ENCODE results near the gene CLPX. TPM values are rescaled to one million over a fixed set of nuclear protein-coding genes. Genes with fewer than 3 reads are reported as not detected.

Gene CLPX
- 20.5 and 28.2 TPM in 2 replicates for total RNA-seq

DNA sequence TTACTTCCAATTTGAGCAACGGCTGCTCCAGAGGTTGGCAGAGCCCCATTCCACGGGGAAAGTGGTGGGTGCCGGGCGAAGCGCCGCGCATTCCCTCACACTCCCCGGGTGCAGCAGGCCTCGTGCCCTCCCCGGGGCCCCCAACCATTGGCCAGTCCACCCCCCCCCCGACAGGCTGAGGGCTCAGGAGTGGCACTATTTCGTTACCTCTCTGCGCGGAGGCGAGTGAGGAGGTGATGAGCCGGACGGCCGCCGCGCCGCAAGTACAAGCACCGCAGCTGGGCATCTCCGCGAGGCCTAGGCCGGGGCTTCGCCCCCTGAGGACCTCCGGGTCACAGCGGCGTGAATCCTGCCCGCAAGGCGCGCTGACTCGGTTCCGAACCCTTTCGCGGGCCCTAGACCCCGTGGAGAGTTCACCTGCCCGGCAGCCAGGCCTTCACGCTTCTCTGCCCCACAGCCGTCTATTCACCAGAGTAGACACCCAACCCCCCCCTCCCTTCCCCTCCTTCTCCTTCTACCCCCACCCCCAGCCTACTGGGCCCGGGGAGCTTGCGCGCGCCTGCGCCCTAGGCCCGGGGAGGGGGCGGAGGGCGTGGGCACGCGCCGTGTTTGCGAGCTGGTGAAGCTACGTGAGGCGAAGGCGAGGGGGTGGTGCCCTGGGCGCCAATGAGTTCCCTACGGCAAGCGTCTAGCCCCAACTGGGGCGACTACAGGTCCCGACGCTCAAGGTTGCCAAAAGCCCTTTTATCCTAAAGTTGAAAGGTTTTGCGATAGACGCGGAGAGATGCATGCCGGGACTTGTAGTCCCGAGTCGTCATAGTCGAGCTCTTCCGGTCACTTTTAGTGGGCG lies at the start of gene CLPX:
TSS of gene CLPX (minus strand) at position 475 of the 850 bp plus-strand sequence. CDS start at position 286, 189 bp downstream.

DNA sequence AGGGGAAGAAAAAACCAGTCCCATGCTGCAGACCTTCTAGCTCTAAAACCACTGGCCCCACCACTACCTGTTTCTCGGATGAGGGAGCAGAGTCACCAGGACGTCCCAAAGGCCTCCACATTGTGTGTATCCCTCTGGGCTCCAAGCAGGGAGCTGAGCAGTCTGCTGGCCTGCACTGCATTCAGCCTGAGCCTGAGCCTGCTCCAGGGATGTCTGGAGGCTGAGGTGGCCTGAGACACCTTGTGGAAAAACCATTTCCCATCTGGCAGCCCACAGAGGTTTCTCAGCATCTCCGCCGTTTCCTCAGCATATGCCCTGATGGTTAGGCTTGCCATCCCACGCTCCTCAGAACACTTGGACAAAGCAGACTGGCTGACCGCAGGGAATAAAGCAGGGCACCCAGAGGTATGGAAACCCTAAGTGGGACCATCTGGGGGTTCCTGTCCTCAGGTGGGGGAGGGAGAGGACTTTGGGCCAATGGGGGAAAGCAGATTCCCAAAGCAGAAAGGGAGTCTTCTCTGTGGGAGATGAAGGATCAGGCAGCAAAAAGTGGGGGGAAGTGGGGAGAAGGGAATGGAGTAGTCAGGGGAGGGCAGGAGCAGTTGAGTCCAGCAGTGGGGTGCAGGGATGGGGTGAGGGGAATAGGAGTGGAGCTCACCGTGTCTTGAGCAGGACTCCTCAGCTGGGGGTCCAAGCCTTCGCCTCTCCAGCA lies 25.8 kb upstream of the CLPX start, which contains the start of gene CILP:
TSS of gene CILP (minus strand) at position 704 of the 712 bp plus-strand sequence. CDS start 1,718 bp downstream, outside the sequence.

DNA sequence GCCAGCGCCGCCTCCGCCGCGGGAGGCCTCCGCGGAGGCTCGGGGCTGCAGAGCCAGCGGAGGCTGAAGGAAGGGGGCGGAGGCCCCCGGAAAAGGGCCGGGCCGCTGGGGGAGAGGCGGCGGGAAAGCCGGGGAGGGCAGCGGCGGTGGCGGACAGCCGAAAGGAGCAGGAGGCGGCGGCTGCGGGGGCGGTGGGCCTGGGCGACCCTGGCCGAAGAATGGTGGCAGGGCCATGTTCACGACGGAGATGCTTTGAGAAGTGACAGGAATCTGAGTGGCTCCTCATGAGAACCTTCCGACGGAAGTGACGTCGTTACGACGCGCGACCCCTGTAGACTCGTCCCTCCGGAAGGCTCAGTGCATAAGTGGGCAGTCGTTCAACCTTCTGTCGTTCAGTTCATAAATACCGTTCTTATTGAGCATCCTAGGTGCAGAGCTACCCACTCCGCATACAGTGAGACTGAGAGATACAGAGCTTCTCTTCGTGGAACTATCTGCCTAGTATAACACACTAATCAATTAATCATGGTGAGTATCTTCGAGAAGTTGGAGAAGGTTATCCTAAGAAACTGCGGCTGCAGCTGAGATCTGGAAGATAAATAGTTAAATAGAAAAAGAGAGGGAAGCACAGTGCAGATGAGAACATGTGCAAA lies 51.5 kb downstream of the CLPX start, which contains the start of gene PDCD7:
TSS of gene PDCD7 (minus strand) at position 261 of the 653 bp plus-strand sequence. CDS start at position 234, 27 bp downstream.

DNA sequence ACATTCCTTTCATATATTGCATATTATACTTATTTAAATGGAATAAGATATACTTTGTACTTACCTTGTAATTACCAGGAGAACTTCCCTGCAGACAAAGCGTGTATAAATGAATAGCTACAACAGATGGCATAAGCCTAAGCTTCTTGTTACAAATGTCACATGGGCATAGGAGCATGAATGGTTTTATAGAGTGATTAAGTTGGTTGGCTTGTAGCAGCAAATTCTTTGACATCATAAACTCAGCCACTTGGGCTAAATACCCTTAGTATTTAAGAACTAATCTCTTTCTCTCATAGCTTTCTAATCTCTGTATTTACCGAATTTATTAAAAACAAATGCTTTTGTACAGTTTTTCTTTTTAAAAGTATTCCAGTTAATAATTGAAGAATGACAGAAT lies 70.1 kb downstream of the CLPX start, which contains the start of gene UBAP1L:
TSS of gene UBAP1L (minus strand) at position 115 of the 400 bp plus-strand sequence. CDS start 8,985 bp downstream, outside the sequence.

Other genes starting within 250 kb of the CLPX start
- gene SPG21, start 195.4 kb downstream of the CLPX start, total RNA-seq = 71.2 and 89.9 TPM in 2 replicates
- gene MTFMT, start 155.7 kb downstream of the CLPX start, total RNA-seq = 26.4 and 30.0 TPM in 2 replicates
- gene SLC51B, start 140.0 kb downstream of the CLPX start, total RNA-seq = not detected in 2 replicates
- gene RASL12, start 117.4 kb downstream of the CLPX start, total RNA-seq = 12.1 and 12.8 TPM in 2 replicates
- not detected in 2 replicates for gene KBTBD13, start 108.6 kb downstream of the CLPX start, total RNA-seq
- gene UBAP1L, start 70.1 kb downstream of the CLPX start, total RNA-seq = 0.18 and 0.29 TPM in 2 replicates
- 15.6 and 18.6 TPM in 2 replicates for gene PDCD7, start 51.5 kb downstream of the CLPX start, total RNA-seq
- gene CILP, start 26.1 kb upstream of the CLPX start, total RNA-seq = 0.18 TPM in 1 of 2 replicates, not detected in the other
- 5.2 and 9.7 TPM in 2 replicates for gene PARP16, start 101.5 kb upstream of the CLPX start, total RNA-seq
- gene RNU5A-1, start 110.7 kb upstream of the CLPX start, total RNA-seq = not detected in 2 replicates
- gene RNU5B-1, start 119.3 kb upstream of the CLPX start, total RNA-seq = not detected in 2 replicates
- gene IGDCC3, start 192.7 kb upstream of the CLPX start, total RNA-seq = not detected in 2 replicates
- gene IGDCC4, start 237.6 kb upstream of the CLPX start, total RNA-seq = 0.18 and 0.86 TPM in 2 replicates

Measured in myometrial cell (primary cell).